ENCODE measurements around the gene PDE6A.

Gene PDE6A

DNA sequence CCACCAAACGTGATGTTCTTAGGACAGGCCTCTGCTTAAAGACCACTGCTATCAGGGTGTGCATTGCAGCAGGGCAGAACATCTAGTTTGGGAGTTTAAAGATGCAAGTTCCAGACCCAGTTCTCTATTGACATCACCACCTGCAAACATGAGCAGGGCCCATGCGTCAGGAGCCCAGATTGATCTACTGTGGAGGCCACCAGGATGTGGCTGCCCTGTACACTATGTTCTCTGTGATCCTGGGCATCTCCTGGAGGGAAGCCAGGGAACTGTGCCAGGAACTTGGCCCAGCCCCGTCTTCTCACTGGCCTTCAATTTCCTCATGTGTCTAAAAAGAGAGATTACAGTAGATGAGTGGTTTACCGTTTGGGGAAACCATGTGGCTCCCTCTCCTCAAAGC is 87.1 kb downstream of the PDE6A start:
- FAIRE-seq = no peak

DNA sequence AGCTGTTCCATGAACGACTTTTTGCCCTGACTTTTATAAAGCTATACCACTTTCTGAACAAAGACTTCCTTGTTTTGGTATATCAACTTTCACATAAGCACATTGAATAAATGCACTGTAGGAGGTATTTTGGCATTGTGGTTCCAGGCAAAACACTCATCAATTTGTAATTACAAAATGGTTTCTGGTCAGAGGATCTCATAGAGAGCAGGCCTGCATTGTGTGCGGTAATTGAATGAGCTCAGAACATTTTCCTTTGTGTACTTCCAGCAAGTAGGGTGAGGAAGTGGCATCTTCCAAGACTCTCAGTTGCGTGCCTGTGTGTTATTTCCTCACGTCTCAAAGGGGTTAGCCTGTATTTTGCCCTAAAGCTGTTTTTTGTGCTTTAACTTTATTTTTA is 89.2 kb downstream of the PDE6A start:
- no peak for FAIRE-seq

DNA sequence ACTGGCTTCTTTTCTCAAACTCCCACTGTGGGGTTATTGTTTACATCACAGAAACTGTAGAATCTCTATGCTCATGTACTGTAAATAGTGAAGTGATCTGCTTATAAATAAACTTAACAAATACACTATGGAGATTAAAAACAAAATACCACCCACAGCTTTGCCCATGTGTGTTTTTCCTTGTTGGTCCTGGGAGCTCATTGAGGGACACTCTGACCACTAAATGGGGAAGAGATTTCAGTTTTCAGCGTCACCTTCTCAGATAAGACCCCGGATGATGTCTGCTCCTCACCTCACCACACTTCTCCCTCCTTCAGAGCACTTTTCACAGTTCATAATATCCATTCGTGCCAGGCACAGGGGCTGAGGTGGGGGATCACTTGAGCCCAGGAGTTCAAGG is 89.7 kb downstream of the PDE6A start:
- no peak for FAIRE-seq

DNA sequence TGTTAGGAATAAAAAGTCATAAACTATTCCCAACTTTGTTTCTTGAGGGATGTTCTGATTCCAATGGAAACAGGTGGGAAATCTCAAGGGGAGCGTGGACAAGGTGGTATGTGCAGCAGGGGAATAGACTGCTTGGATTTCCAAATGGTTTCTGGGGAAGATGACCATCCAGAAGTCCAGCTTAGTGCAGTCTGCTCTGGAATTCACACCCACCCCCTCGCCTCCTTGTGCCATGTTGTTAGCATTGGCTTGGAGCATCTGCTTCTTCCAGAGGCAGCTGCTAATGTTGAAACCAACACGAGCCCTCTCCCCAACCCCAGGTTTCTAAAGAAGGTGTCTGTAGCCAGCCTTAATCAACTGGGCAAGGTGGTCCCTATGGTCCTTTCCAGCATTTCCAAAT is 90.9 kb downstream of the PDE6A start:
- FAIRE-seq = no peak

DNA sequence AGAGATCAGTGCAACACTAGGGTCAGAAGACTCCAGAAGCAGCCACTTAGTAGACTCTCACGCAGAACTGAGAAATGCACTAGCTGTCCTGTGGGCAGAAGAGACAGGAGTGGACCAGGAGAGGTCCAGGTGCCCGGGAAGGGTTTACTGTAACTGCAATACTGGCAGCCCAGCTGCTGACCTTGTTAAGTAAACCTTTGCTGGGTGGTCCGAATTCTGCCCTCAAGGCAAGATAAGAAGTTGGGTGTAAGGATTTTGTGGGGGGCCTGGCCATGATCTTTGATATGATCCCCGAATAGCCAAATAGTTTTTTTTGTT is 91.3 kb downstream of the PDE6A start:
- FAIRE-seq = no peak

DNA sequence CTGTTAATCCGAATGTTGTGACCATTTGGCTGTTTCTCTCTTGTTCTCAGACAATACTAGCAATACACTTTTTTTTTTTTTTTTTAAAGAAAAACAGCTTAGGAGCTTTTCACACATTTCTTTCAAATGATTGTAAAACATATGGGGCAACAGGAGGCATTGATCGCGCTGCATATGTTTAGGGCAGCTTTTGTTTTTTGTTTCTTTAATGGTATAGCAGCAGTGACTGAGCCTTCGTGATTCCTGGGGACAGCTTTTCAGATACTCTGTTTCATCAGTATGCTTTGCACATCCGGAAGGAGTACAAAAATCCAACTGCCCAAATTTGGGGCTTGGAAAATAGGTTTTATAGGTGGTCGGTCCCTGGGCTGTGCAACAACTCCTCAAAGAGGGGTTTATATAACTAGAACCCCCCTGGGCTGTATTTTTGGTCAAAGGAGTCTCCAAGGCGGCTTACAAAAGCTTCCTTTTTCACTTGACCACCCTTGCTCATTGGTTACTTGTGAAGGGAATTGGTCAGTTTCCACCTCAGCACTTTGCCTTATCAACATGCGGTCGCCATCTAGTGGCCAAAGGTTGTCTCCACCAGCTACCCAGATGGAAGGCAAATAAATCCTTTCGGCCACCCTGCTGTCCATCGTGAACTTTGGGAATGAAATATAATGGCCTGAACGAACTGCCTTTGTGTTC is 91.8 kb downstream of the PDE6A start:
- peak; percentile 94 for FAIRE-seq

DNA sequence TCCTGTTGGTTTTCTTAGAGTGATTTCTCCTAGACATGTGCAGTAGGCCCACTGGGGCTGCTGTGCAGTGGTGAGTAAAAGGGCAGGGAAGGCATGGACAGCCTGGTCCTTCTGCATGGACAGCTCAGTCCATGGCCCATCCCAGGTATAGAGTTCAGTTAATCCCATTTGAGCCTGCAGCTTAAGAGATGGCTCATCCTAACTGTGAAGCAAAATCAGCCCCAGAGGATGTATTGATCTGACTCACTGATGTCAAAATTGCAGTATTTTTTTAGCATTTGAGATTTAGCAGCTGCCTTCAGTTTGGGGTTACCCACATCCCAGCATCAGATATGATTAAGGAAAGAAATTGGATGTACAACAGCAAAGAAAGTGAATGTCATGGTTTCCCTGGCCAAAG is 93.4 kb downstream of the PDE6A start:
- no peak for FAIRE-seq

DNA sequence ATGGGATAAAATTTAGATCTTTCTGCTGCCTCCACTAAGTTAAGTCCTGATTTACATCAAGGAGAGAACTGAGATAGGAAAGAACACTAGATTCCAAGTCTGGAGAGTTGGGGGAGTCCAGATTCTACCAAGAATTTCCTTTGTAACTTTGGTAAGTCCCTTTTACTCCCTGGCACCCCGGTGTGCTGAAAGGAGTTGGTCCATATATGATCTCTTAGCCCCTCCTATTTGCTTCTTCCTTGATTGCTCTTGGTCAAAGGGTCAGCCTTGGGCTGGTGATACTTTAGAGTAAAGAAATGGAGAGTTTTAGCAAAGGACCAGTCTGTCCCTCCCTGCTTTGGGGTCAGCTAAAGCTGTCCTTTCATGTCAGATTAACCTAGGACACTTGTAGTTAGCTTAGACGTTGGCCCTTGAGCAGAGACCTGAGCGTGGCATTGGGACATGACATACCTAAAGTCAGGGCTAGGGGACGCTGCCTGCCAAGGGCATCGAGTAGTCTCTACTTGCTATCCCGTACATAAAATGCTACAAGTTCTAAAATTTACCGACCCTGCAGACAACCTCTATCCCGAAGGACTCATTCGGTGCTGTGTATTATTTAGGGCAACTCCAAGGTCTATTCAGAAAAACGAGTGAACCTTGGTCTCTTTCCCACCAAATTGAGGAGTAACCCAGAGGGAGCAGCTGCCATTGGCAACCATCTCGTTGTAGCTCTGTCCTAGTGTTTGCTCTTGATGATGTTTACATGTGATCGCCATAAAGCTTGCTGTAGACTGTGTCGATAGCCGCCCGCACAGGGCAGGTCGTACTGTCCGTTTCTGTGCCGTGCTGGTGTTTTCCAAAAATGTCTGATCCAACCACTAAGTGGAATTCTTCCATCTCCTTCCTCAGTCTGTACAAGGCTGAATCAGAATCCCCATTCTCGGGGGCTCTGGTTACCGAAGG is 94.4 kb downstream of the PDE6A start:
- no peak for FAIRE-seq

DNA sequence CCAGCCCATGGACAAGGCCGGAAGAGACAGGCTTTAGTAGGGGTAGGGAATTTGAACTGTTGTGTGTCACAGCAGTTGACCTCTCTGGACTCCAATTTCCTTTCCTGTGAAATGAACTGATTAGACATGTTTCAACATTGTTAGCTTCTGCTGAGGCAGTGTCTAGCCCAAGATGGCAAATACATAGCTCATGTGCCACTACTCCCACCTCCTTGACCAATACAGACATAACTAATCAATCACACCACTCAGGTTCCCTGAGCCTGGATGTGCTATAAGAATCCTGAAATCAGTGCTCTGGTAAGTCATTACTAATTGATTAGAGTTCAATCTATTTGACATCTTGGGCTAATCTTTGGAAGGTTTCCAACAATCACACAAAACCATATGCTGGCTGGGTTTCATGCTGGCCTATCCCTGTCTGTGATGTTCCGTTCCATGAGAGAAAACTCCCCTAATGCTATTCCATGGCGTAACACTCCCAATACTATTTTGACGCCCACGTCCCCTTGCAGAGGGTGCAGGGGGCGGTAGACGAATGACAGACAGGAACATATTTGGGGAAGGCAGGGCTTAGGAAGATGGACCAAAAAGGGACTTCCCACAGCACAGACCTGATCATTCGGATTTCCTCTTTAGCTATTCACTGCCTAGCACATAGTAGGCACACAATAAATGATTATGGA is 95.2 kb downstream of the PDE6A start:
- FAIRE-seq = no peak

DNA sequence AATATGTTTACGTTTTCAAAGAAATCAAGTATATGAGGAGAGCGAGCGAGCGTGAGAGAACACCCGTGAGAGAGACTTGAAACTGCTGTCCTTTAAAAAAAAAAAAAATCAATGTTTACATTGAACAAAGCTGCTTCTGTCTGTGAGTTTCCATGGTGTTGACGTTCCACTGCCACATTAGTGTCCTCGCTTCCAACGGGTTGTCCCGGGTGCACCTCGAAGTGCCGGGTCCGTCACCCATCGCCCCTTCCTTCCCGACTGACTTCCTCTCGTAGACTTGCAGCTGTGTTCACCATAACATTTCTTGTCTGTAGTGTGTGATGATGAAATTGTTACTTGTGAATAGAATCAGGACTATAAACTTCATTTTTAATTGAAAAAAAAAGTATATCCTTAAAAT is 97.0 kb downstream of the PDE6A start:
- no peak for FAIRE-seq

DNA sequence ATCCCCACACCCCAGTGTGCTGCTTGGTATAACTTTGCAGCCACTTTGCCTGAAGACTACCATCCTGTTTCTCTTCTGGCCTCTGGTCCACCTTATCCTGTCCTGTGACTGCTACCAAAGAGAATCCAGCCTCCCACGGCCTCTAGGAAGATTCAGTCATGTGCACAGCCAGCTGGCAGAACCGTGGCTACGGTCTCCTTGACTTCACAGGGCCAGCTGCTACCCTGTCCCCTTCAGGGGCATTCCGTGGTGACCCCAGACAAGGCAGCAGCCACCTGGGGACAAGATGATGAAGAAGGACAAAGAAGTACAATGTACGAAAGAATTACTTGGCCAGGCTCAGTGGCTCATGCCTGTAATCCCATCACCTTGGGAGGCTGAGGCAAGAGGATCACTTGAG is 98.6 kb downstream of the PDE6A start:
- no peak for FAIRE-seq

DNA sequence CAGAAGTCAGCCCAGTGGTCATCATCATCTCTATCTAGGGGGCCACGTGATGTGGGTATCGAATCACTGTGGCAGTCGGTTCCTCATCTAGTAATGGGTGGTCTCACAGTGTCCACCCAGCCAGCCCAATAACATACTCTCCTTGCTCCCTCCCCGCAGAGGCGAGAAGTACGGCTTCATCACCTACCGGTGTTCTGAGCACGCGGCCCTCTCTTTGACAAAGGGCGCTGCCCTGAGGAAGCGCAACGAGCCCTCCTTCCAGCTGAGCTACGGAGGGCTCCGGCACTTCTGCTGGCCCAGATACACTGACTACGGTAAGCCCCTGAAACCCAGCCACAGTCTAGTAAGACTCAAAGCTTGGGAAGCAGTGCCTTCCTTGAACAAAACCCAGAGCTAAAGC is 99.0 kb downstream of the PDE6A start:
- FAIRE-seq = no peak

DNA sequence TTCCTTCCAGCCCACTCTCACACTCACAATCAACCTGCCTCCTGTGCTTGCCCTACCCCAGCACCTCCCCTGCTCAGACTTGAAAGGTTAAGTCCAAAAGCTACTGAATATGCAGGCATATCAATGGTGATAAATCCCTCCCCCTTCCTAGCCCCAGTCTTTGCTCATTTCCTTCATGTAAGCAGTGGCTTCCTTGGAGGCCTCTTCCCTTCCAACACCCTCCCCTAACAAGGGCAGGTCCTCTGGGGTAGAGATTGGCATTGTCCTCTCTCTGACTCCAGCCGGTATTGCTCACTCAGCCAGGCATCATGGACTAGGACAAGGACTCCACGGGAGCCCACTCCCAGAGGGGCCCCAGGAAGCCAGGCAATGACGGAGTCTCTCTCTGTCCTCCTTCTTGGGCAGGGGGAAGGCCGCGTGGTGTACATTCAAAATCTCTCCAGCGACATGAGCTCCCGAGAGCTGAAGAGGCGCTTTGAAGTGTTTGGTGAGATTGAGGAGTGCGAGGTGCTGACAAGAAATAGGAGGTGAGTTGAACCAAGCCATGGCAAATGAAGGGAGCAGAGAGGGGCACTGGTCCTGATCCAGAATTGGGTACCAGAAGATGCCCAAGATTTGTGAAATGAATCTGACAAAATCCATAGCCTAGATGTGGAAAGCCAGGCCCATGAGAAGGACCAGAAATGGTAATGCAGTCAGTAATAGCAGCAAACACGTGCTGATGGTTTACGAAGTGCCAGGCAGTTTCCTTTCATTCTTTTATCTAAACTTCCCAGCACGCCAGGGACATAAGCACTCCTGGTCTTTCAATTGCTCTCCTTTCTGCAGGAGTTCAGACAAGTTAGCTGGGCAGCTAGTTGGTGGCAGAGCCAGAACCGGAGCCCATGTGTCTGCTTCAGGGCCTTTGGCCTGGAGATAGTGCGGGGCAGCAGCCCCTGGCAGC is 102.5 kb downstream of the PDE6A start:
- no peak for FAIRE-seq

DNA sequence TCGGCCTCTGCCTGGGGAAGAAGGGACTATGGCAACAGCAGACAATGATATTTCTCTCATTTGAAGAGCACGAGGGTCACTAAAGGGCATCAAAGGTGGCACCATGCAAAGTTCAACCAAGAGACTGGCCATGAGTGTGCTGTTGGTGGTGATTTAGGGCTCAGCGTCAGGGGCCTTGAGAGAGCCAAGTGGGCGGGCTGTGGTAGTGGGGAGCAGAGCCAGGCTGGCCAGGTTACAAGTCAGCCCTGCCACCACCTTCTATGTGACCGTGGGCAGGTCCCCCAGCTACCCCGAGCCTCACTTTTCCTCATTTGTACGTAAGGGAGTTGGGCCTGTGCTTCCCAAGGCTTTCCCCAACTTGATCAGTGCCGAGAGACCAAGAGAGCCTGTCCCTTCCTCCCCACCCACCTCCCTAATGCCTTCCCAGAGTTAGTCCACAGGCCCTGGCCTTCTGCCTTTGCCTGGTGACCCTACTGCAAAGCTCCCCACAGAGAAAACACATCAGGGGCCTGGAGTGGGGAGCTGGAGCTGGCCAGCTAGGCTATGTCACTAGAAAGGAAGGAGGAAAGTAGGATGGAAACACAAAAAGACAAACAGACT is 104.3 kb downstream of the PDE6A start:
- no peak for FAIRE-seq

DNA sequence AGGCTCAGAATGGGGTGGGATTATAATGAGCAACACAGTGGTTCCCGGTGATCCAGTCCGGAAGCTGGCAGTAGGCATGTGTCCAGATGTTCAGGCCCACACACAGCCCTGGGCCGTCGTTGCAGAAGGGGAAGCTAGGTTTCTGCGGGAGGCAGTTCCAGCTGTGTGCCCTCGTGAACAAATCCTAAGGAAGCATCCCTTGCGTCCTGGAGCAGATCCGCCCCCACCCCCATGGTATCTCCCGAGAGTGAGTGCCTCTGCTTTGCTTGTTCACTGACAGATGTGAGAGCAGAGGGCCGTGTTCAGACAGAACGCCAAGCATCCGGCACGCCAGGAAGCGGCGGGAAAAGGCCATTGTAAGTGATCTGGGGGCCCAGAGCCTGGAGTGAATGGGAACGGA is 104.8 kb downstream of the PDE6A start:
- no peak for FAIRE-seq

DNA sequence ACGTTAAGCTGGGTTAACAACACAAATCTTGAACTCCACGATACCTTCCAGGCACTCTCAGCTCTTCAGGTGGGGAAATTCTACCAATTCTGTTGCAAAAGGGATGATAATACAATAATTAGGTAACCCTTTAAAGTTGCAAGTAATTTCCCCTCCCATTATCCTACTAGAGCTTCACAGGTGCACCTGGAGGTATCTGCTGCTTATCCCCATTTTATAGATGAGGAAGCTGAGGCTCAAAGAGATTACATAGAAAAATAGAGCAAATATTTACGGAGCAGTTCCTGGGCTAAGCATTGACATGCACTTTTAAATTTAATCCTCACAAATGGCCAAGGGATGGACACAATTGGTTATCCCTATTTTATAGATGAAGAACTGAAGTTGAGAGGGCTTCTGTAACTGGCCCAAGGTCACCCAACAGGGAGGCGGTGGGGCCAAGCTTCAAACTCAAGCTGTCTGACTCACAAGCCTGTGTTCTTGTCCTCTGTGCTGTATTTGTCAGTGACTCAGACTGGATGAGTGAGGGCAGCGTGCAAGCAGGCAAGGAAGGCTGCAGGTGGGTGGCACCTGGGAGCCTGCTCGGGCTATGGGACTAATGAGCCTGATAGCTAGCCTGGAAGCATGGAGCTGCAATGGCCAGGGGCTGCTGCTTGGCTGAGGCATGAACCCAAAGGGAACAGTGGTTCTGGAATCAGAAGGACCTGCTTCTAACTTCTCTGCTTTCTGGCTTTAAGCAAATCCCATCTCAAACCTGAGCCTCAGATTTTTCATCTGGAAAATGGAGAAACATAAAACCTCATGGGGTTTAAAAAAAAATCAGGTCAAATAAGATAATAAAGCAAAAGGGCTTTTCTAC is 105.5 kb downstream of the PDE6A start:
- FAIRE-seq = no peak

DNA sequence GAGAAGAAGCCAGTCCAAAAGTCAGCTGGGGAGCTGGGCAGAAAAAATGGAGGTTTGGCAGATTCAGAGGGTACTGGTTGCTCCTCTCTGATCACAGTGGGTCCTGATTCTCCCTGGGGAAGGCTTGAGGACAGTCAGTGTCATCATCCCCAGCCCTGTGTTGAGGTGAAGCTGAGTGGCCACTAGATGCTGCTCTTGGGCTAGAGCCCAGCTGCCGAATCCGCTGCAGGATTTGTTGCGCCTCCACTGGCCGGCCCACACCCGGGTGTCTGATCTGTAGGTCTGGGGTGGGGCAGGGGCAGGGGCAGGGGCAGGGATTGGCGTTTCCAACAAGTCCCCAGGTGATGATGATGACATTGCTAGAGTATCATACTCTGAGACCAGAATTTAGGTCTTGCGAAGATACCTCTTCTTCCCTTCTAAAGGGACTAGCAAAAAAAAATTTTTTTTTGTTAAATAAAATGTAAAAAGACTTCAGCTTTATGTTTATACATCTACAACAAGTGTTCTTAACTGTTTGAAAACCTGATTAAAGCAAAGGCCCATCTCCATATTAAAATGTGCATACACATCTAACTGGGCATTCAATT is 106.8 kb downstream of the PDE6A start:
- no peak for FAIRE-seq

DNA sequence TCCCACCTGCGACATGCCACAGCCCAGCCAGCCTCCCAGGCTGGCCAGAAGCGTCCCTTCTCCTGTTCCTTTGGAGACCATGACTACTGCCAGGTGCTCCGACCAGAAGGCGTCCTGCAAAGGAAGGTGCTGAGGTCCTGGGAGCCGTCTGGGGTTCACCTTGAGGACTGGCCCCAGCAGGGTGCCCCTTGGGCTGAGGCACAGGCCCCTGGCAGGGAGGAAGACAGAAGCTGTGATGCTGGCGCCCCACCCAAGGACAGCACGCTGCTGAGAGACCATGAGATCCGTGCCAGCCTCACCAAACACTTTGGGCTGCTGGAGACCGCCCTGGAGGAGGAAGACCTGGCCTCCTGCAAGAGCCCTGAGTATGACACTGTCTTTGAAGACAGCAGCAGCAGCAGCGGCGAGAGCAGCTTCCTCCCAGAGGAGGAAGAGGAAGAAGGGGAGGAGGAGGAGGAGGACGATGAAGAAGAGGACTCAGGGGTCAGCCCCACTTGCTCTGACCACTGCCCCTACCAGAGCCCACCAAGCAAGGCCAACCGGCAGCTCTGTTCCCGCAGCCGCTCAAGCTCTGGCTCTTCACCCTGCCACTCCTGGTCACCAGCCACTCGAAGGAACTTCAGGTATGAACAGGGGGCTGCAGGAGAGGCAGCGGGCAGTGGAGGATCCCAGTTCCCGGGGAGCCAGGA is 108.0 kb downstream of the PDE6A start:
- no peak for FAIRE-seq

DNA sequence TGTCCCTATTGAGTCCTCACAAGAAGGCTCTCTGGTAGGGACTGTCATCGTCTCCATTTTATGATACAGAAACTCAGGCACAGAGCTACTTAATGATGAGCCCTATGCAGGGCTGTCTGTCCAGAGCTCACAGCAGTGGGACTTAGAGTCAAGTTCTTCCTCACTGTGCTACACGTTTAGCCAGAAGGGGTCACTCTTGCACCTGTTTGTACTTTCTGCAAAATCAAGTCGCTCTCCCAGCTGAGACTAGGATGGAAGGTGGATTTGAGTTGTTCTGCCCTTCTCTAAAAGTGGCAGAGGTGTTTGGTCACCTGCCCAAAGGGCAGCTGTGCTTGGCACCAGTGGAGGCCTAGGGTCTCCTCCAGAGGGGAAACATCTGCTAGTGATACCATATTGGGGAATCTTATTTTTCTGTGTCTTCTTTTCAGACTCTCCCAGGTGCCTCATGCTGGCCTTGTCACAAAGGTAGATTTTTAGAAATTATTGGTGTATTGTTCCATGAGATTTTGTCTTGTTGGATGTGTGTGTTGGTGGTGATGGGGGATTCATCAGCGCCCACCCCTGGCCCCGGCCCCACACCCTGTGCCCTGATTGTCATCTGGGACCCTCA is 110.2 kb downstream of the PDE6A start:
- no peak for FAIRE-seq
